Measurements from ENCODE around the gene TNS1. TPM values are rescaled to one million over a fixed set of nuclear protein-coding genes. Genes with fewer than 3 reads are reported as not detected.
A peak's percentile ranks its signal among the peaks of the same experiment; 100 is the strongest.

The TNS1 gene
- total RNA-seq, 1 donor from 2014 or later: 1.6 TPM

DNA sequence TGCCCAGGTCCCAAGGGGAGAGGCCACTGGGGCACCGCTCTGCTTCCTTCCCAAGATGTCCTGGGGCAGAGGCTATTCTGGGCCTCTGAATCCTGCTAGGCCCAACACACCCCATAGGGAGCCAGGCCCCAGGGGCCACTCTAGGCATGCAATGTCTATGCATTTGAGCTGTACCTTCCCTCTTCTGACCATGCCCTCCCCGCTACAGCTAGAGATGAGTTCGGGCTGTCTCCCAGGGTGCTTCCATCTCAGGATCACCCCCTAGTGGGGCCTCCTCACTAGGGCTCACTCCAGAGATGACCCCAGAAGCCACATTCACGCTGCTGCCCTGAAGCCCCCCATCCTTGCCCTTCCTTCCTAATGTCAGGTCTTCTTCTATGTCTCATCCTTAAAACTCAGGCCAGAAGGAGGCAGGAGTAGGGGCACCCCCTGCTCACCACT lies 54.4 kb downstream of the TNS1 start:
- DNase-seq (ENCODE audit: low read depth) (no peak), FAIRE-seq (no peak)
- Histone ChIP-seq H3K27me3 (ENCODE audit: control insufficient read depth, insufficient read depth, low read length) (no peaks in the 10 kb centered on the region), H3K36me3 (ENCODE audit: control insufficient read depth, insufficient read depth, low read length) (no peaks in the 10 kb centered on the region), H3K4me3 (ENCODE audit: low read depth, low read length) (no peak overlapping the region)
- no peak for TF ChIP-seq CTCF (IDR thresholded peaks at IDR 0.05; ENCODE audit: insufficient read depth, low read length, severe bottlenecking)

DNA sequence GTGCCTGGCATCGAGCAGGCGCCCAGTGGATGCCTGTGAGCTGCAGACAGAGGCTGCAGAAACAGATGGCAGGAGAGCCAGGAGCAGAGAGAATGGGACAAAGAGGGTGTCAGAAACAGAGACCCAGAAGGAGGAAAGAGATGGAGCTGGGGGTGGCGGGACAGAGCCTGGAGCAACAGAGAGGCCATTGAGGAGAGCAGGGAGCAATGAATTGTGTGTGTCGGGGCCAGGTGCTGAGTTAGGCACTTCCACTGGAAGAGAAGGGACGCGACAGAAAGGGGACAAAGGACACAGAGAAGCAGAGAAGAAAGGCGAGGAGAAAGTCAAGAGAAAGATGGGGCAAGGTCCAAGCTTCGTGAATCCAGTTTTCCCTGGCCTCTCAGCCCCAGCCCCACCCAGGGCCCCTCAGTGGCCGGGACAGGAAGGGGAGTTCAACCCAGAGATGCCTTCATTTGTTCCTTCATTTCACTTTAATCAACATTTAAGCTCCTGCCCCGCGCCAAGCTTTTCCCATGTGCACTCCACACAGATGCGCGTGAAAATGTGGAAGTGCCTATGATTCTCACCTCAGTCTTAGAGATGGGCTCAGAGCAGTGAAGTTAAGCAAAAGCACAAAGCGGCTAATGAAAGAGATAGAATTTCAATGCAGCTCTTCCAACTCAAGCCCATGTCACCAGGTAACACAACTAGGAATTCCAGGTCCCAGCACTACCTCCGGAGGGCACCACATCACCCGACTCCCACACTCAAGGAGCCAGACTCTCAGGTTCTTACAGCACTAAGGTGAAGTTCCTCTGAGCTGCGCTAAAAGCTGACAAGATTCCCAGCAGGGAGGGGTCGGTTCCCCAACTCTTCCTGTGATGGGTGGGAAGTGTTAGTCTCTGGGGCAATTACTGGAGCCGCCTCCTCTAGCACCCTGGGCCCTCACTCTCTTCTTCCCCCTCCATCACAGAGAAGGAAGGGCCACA lies 55.1 kb downstream of the TNS1 start:
- Histone ChIP-seq H3K36me3 (ENCODE audit: control insufficient read depth, insufficient read depth, low read length) (no peaks in the 10 kb centered on the region), H3K27me3 (ENCODE audit: control insufficient read depth, insufficient read depth, low read length) (no peaks in the 10 kb centered on the region), H3K4me3 (ENCODE audit: low read depth, low read length) (no peak overlapping the region)
- DNase-seq (ENCODE audit: low read depth): no peak
- no peak for FAIRE-seq
- TF ChIP-seq CTCF (IDR thresholded peaks at IDR 0.05; ENCODE audit: insufficient read depth, low read length, severe bottlenecking): peak; percentile 13

DNA sequence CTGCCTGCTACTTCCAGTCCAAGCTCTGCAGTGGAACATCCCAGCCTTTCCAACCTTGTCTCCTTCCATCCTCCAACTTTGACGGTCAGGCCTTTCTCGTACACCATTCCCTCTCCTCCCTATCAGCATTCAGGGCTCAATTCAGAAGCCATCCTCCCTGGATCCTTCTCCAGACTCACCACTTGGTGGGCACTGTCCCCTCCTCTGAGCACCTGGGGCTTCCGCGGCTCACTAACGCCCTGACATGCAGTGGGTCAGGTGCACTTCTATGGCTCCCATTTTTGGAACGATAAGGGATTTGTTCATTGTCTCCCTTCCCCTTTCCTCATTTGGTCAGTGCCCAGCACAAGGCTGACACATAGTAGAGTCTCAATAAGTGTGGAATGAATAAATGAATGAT lies 56.7 kb downstream of the TNS1 start:
- no peak for TF ChIP-seq CTCF (IDR thresholded peaks at IDR 0.05; ENCODE audit: insufficient read depth, low read length, severe bottlenecking)
- Histone ChIP-seq H3K36me3 (ENCODE audit: control insufficient read depth, insufficient read depth, low read length) (no peaks in the 10 kb centered on the region), H3K4me3 (ENCODE audit: low read depth, low read length) (no peak overlapping the region), H3K27me3 (ENCODE audit: control insufficient read depth, insufficient read depth, low read length) (no peaks in the 10 kb centered on the region)
- DNase-seq (ENCODE audit: low read depth) (no peak), FAIRE-seq (no peak)

DNA sequence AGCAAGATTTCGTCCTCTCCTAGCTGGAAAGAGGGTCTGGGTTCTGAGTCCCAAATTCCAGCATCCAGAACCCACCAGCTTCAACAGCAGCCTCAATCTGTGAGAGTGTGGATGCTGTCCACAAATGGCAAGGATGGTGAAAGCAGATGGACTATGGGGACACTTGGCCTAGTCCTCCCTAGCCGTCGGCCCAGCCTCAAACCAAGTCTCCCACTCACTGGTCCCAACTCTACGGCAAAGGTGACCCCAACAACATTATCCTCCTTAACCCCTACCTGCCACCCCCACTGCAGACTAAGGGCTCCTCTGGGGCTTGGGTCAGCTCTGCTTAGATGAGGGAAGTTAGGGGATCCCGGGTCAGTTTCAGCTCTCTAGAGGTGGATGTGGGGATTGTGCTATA lies 57.3 kb downstream of the TNS1 start:
- no peak for TF ChIP-seq CTCF (IDR thresholded peaks at IDR 0.05; ENCODE audit: insufficient read depth, low read length, severe bottlenecking)
- no peak for FAIRE-seq

GRCh38 chr2:217944923-217945322 lies 57.9 kb downstream of the TNS1 start:
- no peak overlapping the region for H3K4me3 ChIP-seq (ENCODE audit: low read depth, low read length)
- TF ChIP-seq CTCF (IDR thresholded peaks at IDR 0.05; ENCODE audit: insufficient read depth, low read length, severe bottlenecking): no peak
- peak; percentile 18 for FAIRE-seq
- H3K36me3 ChIP-seq (ENCODE audit: control insufficient read depth, insufficient read depth, low read length): no peaks in the 10 kb centered on the region
- no peaks in the 10 kb centered on the region for H3K27me3 ChIP-seq (ENCODE audit: control insufficient read depth, insufficient read depth, low read length)
- no peak for DNase-seq (ENCODE audit: low read depth)

More for the DNA sequence above, 57.3 kb downstream of the TNS1 start:
- DNase-seq (ENCODE audit: low read depth): no peak
- no peaks in the 10 kb centered on the region for H3K36me3 ChIP-seq (ENCODE audit: control insufficient read depth, insufficient read depth, low read length)
- H3K4me3 ChIP-seq (ENCODE audit: low read depth, low read length): no peak overlapping the region
- no peaks in the 10 kb centered on the region for H3K27me3 ChIP-seq (ENCODE audit: control insufficient read depth, insufficient read depth, low read length)
